ENCODE data around the gene URB2.
"Not testable (repeated sequence)": the region's sequence is repeated elsewhere in the genome, so short reads cannot be mapped to it uniquely, and the experiment has no call there.

URB2 gene

GRCh38 chr1:229625915-229626831 lies at the start of gene URB2, which contains the start of gene TAF5L:
Gene URB2, plus strand, starts transcription at chr1:229626247. Its CDS starts 1,387 bp downstream, at chr1:229627634.
Gene TAF5L, minus strand, starts transcription at chr1:229626122. Its CDS starts 11,640 bp downstream, at chr1:229614482.
- peak; percentile 88 for DNase-seq

- DNase-seq, result no peak
Measured at GRCh38 chr1:229578168-229579058, 47.6 kb upstream of the URB2 start.

- peak; percentile 59 for DNase-seq
Measured at GRCh38 chr1:229579059-229579673, 46.9 kb upstream of the URB2 start.

- DNase-seq, result no peak
Measured at GRCh38 chr1:229581485-229581884, 44.6 kb upstream of the URB2 start.

GRCh38 chr1:229582011-229582694 lies 43.9 kb upstream of the URB2 start:
- no peak for DNase-seq

GRCh38 chr1:229582715-229583114 lies 43.3 kb upstream of the URB2 start:
- no peak for DNase-seq

GRCh38 chr1:229585338-229585737 lies 40.7 kb upstream of the URB2 start:
- no peak for DNase-seq

- no peak for DNase-seq
Measured at GRCh38 chr1:229590119-229590518, 35.9 kb upstream of the URB2 start.

- DNase-seq, result no peak
Measured at GRCh38 chr1:229593800-229594199, 32.2 kb upstream of the URB2 start.

- no peak for DNase-seq
Measured at GRCh38 chr1:229594227-229595008, 31.6 kb upstream of the URB2 start.

GRCh38 chr1:229595876-229596275 lies 30.2 kb upstream of the URB2 start:
- DNase-seq, result not testable (repeated sequence)

- DNase-seq, result no peak
Measured at GRCh38 chr1:229596925-229597699, 28.9 kb upstream of the URB2 start.

- no peak for DNase-seq
Measured at GRCh38 chr1:229597877-229598276, 28.2 kb upstream of the URB2 start.

- no peak for DNase-seq
Measured at GRCh38 chr1:229599218-229599954, 26.7 kb upstream of the URB2 start.

- DNase-seq, result no peak
Measured at GRCh38 chr1:229600229-229600628, 25.8 kb upstream of the URB2 start.

GRCh38 chr1:229603371-229604005 lies 22.6 kb upstream of the URB2 start:
- peak; percentile 17 for DNase-seq

- DNase-seq, result no peak
Measured at GRCh38 chr1:229607370-229607769, 18.7 kb upstream of the URB2 start.

- DNase-seq, result no peak
Measured at GRCh38 chr1:229608590-229608989, 17.5 kb upstream of the URB2 start.

GRCh38 chr1:229613938-229614337 lies 12.1 kb upstream of the URB2 start:
- no peak for DNase-seq

Measured in retina (tissue), 1 donor.